T-helper 2 cell treated with Interferon-gamma antibody and Interleukin-4, amounts not matched to agents 5 μg/mL and 100 μg/mL, for 36 hours (primary cell): ENCODE measurements around the gene NDST1.

Source experiments
- DNase-seq: peaks from one replicate; pipeline ENCODE4 v3.0.0; 2021; ENCODE audit warnings: low spot score
- H3K27ac Mint-ChIP-seq: one replicate; pipeline ENCODE4 v1.8.0; 2021; ENCODE audit warnings: mild to moderate bottlenecking, mixed read lengths
- H3K27me3 Mint-ChIP-seq: one replicate; pipeline ENCODE4 v1.8.0; 2021; ENCODE audit warnings: low read depth, mixed read lengths
- H3K36me3 Mint-ChIP-seq: one replicate; pipeline ENCODE4 v1.8.0; 2021; ENCODE audit warnings: low read depth, mixed read lengths
- H3K4me1 Mint-ChIP-seq: one replicate; pipeline ENCODE4 v1.8.0; 2021; ENCODE audit warnings: low read depth, mixed read lengths
- H3K4me3 Mint-ChIP-seq: one replicate; pipeline ENCODE4 v1.8.0; 2022; ENCODE audit warnings: mild to moderate bottlenecking, moderate library complexity, mixed read lengths
- H3K9me3 Mint-ChIP-seq: one replicate; pipeline ENCODE4 v1.8.0; 2021; ENCODE audit warnings: mixed read lengths

NDST1 gene

GRCh38 chr5:150530423-150530822, 22.5 kb downstream of the NDST1 start:
- no peaks in the 10 kb centered on the region for H3K36me3 Mint-ChIP-seq
- no peaks in the 10 kb centered on the region for H3K4me1 Mint-ChIP-seq
- no peak overlapping the region for H3K4me3 Mint-ChIP-seq
- no peak for DNase-seq
- no peaks in the 10 kb centered on the region for H3K9me3 Mint-ChIP-seq
- H3K27me3 Mint-ChIP-seq = no peaks in the 10 kb centered on the region
- no peak overlapping the region for H3K27ac Mint-ChIP-seq

GRCh38 chr5:150530951-150531588, 23.1 kb downstream of the NDST1 start:
- Mint-ChIP-seq H3K36me3 (no peaks in the 10 kb centered on the region), H3K4me1 (no peaks in the 10 kb centered on the region)

DNA sequence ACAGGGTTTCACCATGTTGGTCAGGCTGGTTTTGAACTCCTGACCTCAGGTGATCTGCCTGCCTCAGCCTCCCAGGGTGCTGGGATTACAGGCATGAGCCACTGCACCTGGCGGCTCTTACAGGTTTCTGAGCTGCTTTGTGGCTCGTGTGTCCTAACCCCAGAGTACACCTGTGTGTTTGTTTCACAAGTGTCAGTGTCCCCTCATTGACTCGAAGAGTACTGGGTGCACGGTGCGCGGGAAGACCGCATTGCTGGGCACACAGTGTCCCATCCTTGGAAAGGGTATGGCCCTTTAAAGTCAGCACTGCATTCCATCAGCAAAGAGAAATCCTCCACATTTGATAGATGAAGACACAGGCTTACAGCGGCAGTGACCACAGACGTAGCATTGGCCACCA, 23.8 kb downstream of the NDST1 start:
- Mint-ChIP-seq H3K27me3 (no peaks in the 10 kb centered on the region), H3K4me1 (no peaks in the 10 kb centered on the region), H3K36me3 (no peaks in the 10 kb centered on the region), H3K9me3 (no peaks in the 10 kb centered on the region), H3K27ac (no peak overlapping the region), H3K4me3 (no peak overlapping the region)
- no peak for DNase-seq

More at GRCh38 chr5:150530951-150531588, 23.1 kb downstream of the NDST1 start:
- no peaks in the 10 kb centered on the region for H3K9me3 Mint-ChIP-seq
- DNase-seq = no peak
- no peak overlapping the region for H3K27ac Mint-ChIP-seq
- H3K27me3 Mint-ChIP-seq = no peaks in the 10 kb centered on the region
- no peak overlapping the region for H3K4me3 Mint-ChIP-seq

- no peak for DNase-seq
These were observed 24.2 kb downstream of the NDST1 start for GRCh38 chr5:150532151-150532550.

GRCh38 chr5:150532996-150533395, 25.1 kb downstream of the NDST1 start:
- DNase-seq = no peak
- H3K27ac Mint-ChIP-seq = no peak overlapping the region
- no peaks in the 10 kb centered on the region for H3K27me3 Mint-ChIP-seq
- H3K4me1 Mint-ChIP-seq = no peaks in the 10 kb centered on the region
- H3K9me3 Mint-ChIP-seq = no peaks in the 10 kb centered on the region
- H3K4me3 Mint-ChIP-seq = no peak overlapping the region
- H3K36me3 Mint-ChIP-seq = no peaks in the 10 kb centered on the region

More at GRCh38 chr5:150532151-150532550, 24.2 kb downstream of the NDST1 start:
- no peaks in the 10 kb centered on the region for H3K36me3 Mint-ChIP-seq
- H3K9me3 Mint-ChIP-seq = no peaks in the 10 kb centered on the region
- H3K27me3 Mint-ChIP-seq = no peaks in the 10 kb centered on the region
- H3K27ac Mint-ChIP-seq = no peak overlapping the region
- no peak overlapping the region for H3K4me3 Mint-ChIP-seq
- no peaks in the 10 kb centered on the region for H3K4me1 Mint-ChIP-seq

GRCh38 chr5:150534811-150535210, 26.9 kb downstream of the NDST1 start:
- Mint-ChIP-seq H3K4me1 (no peaks in the 10 kb centered on the region), H3K9me3 (no peaks in the 10 kb centered on the region), H3K4me3 (no peak overlapping the region), H3K27ac (no peak overlapping the region), H3K36me3 (no peaks in the 10 kb centered on the region), H3K27me3 (no peaks in the 10 kb centered on the region)
- no peak for DNase-seq

DNA sequence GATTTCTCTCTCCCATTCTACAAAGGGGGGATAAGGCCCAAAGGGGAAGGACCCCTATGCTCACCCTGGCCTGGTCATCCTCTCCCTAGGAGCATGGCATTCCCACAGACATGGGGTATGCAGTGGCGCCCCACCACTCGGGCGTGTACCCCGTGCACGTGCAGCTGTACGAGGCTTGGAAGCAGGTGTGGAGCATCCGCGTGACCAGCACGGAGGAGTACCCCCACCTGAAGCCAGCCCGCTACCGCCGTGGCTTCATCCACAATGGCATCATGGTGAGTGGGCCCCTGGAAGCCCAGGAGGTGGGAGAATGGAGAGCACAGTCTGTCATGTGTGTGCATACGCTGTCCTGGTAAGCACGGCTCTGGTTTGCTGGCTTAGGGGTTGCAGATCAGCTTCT, 27.7 kb downstream of the NDST1 start:
- no peaks in the 10 kb centered on the region for H3K36me3 Mint-ChIP-seq
- no peaks in the 10 kb centered on the region for H3K9me3 Mint-ChIP-seq
- no peaks in the 10 kb centered on the region for H3K4me1 Mint-ChIP-seq
- H3K27ac Mint-ChIP-seq = no peak overlapping the region
- H3K27me3 Mint-ChIP-seq = no peaks in the 10 kb centered on the region
- DNase-seq = no peak
- no peak overlapping the region for H3K4me3 Mint-ChIP-seq

- no peaks in the 10 kb centered on the region for H3K36me3 Mint-ChIP-seq
- no peak overlapping the region for H3K4me3 Mint-ChIP-seq
- no peaks in the 10 kb centered on the region for H3K4me1 Mint-ChIP-seq
- no peaks in the 10 kb centered on the region for H3K27me3 Mint-ChIP-seq
- DNase-seq = no peak
- no peak overlapping the region for H3K27ac Mint-ChIP-seq
- H3K9me3 Mint-ChIP-seq = no peaks in the 10 kb centered on the region
These were observed 30.3 kb downstream of the NDST1 start for GRCh38 chr5:150538007-150538917.

DNA sequence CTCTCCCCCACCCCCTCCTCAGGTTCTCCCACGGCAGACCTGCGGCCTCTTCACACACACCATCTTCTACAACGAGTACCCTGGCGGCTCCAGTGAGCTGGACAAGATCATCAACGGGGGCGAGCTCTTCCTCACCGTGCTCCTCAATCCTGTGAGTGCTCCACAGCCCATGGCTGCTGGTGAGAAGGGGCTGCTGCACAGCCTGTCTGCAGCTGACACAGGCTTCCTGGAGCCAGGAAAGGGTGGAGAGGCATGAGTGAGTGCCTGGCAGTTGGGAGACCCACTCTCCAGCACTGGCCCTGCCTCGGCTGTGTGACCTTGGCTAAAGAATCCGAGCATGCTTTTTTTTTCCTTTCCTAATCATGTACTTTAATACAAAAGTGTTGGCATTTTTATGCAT, 31.3 kb downstream of the NDST1 start:
- Mint-ChIP-seq H3K27ac (no peak overlapping the region), H3K27me3 (no peaks in the 10 kb centered on the region), H3K4me1 (no peaks in the 10 kb centered on the region), H3K9me3 (no peaks in the 10 kb centered on the region), H3K4me3 (no peak overlapping the region), H3K36me3 (no peaks in the 10 kb centered on the region)
- no peak for DNase-seq

DNA sequence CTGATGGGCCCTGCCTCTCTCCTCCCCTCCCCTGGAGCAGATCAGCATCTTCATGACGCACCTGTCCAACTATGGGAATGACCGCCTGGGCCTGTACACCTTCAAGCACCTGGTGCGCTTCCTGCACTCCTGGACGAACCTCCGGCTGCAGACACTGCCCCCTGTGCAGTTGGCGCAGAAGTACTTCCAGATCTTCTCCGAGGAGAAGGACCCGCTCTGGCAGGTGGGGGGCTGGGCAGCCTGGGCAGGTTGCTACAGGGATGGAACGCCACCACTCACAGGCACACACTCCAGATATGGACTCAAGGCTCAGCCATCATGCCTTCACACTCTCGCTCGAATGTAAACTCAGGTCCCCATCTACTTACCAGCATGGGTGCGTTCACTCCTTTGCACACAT, 32.1 kb downstream of the NDST1 start:
- no peaks in the 10 kb centered on the region for H3K9me3 Mint-ChIP-seq
- H3K36me3 Mint-ChIP-seq = no peaks in the 10 kb centered on the region
- H3K27ac Mint-ChIP-seq = no peak overlapping the region

GRCh38 chr5:150540615-150541396, 32.9 kb downstream of the NDST1 start:
- no peak for DNase-seq
- no peaks in the 10 kb centered on the region for H3K27me3 Mint-ChIP-seq
- H3K4me1 Mint-ChIP-seq = no peaks in the 10 kb centered on the region
- no peak overlapping the region for H3K4me3 Mint-ChIP-seq
- H3K36me3 Mint-ChIP-seq = no peaks in the 10 kb centered on the region
- H3K9me3 Mint-ChIP-seq = no peaks in the 10 kb centered on the region
- H3K27ac Mint-ChIP-seq = no peak overlapping the region

More for the DNA sequence above, 32.1 kb downstream of the NDST1 start:
- Mint-ChIP-seq H3K4me3 (no peak overlapping the region), H3K27me3 (no peaks in the 10 kb centered on the region), H3K4me1 (no peaks in the 10 kb centered on the region)
- DNase-seq = no peak

GRCh38 chr5:150541397-150541675, 33.4 kb downstream of the NDST1 start:
- DNase-seq = no peak
- Mint-ChIP-seq H3K4me3 (no peak overlapping the region), H3K9me3 (no peaks in the 10 kb centered on the region), H3K27ac (no peak overlapping the region), H3K4me1 (no peaks in the 10 kb centered on the region), H3K27me3 (no peaks in the 10 kb centered on the region), H3K36me3 (no peaks in the 10 kb centered on the region)

GRCh38 chr5:150541895-150542294, 34.0 kb downstream of the NDST1 start:
- Mint-ChIP-seq H3K9me3 (no peaks in the 10 kb centered on the region), H3K4me3 (no peak overlapping the region), H3K4me1 (no peaks in the 10 kb centered on the region), H3K36me3 (no peaks in the 10 kb centered on the region), H3K27me3 (no peaks in the 10 kb centered on the region), H3K27ac (no peak overlapping the region)
- DNase-seq = no peak

GRCh38 chr5:150542933-150543445, 35.1 kb downstream of the NDST1 start:
- DNase-seq = no peak
- H3K4me1 Mint-ChIP-seq = no peaks in the 10 kb centered on the region
- no peaks in the 10 kb centered on the region for H3K9me3 Mint-ChIP-seq
- H3K27ac Mint-ChIP-seq = no peak overlapping the region
- no peaks in the 10 kb centered on the region for H3K36me3 Mint-ChIP-seq
- no peak overlapping the region for H3K4me3 Mint-ChIP-seq
- H3K27me3 Mint-ChIP-seq = no peaks in the 10 kb centered on the region
